Osteocyte (in vitro differentiated cells): ENCODE results near the gene PNCK. TPM values are rescaled to one million over a fixed set of nuclear protein-coding genes. Genes with fewer than 3 reads are reported as not detected.

Experiments used
- DNase-seq: peaks from one replicate; pipeline ENCODE4 v3.0.0; 2021; ENCODE audit warnings: mixed read lengths; ENCODE audit not compliant: unreplicated experiment; ENCODE audit errors: extremely low spot score
- H3K27ac Mint-ChIP-seq: one replicate; pipeline ENCODE4 v1.8.0; 2021; ENCODE audit warnings: mild to moderate bottlenecking, mixed read lengths; ENCODE audit not compliant: unreplicated experiment
- H3K27me3 Mint-ChIP-seq: one replicate; pipeline ENCODE4 v1.8.0; 2021; ENCODE audit warnings: mixed read lengths; ENCODE audit not compliant: unreplicated experiment
- H3K36me3 Mint-ChIP-seq: one replicate; pipeline ENCODE4 v1.8.0; 2021; ENCODE audit warnings: mixed read lengths; ENCODE audit not compliant: unreplicated experiment
- H3K4me1 Mint-ChIP-seq: one replicate; pipeline ENCODE4 v1.8.0; 2021; ENCODE audit warnings: mixed read lengths; ENCODE audit not compliant: unreplicated experiment
- H3K4me3 Mint-ChIP-seq: one replicate; pipeline ENCODE4 v1.8.0; 2021; ENCODE audit warnings: mild to moderate bottlenecking, moderate library complexity, mixed read lengths; ENCODE audit not compliant: unreplicated experiment
- H3K9me3 Mint-ChIP-seq: one replicate; pipeline ENCODE4 v1.8.0; 2021; ENCODE audit warnings: mixed read lengths; ENCODE audit not compliant: unreplicated experiment
- total RNA-seq: library from RNA; stranded (reverse); gene quantifications from 2 replicates; pipeline ENCODE4 v1.2.1, GENCODE V29; 2021
- TF ChIP-seq, protein P1 (sequence below): fragments of 200-600 bp; sonication (generic); IDR thresholded peaks from 2 replicates; pipeline ENCODE4 v1.5.0; 2021; ENCODE audit warnings: antibody characterized with exemption, mild to moderate bottlenecking, moderate library complexity

The PNCK gene
- total RNA-seq, 1 donor from 2014 or later, result 3.6 TPM

DNA sequence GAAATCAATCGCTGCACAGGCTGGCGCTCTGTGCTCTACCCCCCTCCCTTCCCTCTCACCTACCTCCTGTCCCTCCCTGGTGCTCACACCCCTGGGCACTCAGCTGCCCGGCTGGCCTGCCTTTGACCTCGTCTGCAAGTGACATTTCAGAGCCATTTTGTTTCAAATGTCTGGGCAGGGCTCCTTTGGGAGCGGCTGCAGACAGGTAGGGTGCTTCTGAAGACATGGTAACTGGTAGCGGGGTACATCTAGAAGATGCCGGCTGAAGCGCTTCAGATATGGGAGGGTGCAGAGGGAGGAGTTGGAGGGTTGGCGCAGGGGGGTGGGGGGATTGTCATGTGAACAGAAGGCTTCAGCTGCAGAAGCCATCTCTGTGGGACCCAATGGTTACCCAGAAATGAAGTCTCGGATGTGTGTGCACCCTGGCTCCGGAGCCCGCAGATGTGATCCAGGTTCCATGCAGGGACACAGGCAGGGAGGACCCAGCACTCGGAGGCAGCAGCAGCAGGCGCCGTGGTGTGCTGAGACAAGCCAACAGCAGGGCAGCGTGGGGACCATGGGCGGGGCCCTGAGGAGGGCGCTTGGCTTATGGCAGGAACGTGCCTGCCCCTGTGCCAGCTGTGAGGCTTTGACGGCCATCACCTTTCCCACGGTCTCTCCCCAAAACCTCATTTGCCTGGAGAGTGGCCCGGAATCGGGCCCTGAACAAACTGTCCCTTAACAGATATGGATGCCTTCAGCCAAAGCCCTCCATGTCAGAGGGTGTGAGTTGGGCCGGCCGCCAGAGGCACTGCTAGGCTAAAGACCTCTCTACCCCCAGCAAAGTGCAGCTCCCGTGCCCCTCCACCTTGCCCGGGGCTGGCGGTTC lies 34.2 kb downstream of the PNCK start:
- TF ChIP-seq, protein P1, sequence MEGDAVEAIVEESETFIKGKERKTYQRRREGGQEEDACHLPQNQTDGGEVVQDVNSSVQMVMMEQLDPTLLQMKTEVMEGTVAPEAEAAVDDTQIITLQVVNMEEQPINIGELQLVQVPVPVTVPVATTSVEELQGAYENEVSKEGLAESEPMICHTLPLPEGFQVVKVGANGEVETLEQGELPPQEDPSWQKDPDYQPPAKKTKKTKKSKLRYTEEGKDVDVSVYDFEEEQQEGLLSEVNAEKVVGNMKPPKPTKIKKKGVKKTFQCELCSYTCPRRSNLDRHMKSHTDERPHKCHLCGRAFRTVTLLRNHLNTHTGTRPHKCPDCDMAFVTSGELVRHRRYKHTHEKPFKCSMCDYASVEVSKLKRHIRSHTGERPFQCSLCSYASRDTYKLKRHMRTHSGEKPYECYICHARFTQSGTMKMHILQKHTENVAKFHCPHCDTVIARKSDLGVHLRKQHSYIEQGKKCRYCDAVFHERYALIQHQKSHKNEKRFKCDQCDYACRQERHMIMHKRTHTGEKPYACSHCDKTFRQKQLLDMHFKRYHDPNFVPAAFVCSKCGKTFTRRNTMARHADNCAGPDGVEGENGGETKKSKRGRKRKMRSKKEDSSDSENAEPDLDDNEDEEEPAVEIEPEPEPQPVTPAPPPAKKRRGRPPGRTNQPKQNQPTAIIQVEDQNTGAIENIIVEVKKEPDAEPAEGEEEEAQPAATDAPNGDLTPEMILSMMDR, result no peak
- Mint-ChIP-seq H3K27me3 (peaks cover 11% of the 10 kb centered on the region), H3K4me1 (peaks cover 8% of the 10 kb centered on the region), H3K36me3 (no peaks in the 10 kb centered on the region), H3K4me3 (no peak overlapping the region), H3K9me3 (no peaks in the 10 kb centered on the region), H3K27ac (no peak overlapping the region)
- no peak for DNase-seq

- H3K27ac Mint-ChIP-seq, result no peak overlapping the region
- DNase-seq, result no peak
- no peaks in the 10 kb centered on the region for H3K9me3 Mint-ChIP-seq
- TF ChIP-seq, protein P1, result no peak
- H3K4me1 Mint-ChIP-seq, result peaks cover 6% of the 10 kb centered on the region
- no peak overlapping the region for H3K4me3 Mint-ChIP-seq
- H3K27me3 Mint-ChIP-seq, result peaks cover 11% of the 10 kb centered on the region
- H3K36me3 Mint-ChIP-seq, result no peaks in the 10 kb centered on the region
Measured at GRCh38 chrX:153638436-153639176, 35.0 kb downstream of the PNCK start.

- Mint-ChIP-seq H3K9me3 (no peaks in the 10 kb centered on the region), H3K4me1 (peaks cover 4% of the 10 kb centered on the region), H3K27me3 (peaks cover 10% of the 10 kb centered on the region), H3K36me3 (no peaks in the 10 kb centered on the region), H3K4me3 (no peak overlapping the region), H3K27ac (no peak overlapping the region)
- TF ChIP-seq, protein P1, result no peak
- DNase-seq, result no peak
Measured at GRCh38 chrX:153638041-153638371, 35.6 kb downstream of the PNCK start.

DNA sequence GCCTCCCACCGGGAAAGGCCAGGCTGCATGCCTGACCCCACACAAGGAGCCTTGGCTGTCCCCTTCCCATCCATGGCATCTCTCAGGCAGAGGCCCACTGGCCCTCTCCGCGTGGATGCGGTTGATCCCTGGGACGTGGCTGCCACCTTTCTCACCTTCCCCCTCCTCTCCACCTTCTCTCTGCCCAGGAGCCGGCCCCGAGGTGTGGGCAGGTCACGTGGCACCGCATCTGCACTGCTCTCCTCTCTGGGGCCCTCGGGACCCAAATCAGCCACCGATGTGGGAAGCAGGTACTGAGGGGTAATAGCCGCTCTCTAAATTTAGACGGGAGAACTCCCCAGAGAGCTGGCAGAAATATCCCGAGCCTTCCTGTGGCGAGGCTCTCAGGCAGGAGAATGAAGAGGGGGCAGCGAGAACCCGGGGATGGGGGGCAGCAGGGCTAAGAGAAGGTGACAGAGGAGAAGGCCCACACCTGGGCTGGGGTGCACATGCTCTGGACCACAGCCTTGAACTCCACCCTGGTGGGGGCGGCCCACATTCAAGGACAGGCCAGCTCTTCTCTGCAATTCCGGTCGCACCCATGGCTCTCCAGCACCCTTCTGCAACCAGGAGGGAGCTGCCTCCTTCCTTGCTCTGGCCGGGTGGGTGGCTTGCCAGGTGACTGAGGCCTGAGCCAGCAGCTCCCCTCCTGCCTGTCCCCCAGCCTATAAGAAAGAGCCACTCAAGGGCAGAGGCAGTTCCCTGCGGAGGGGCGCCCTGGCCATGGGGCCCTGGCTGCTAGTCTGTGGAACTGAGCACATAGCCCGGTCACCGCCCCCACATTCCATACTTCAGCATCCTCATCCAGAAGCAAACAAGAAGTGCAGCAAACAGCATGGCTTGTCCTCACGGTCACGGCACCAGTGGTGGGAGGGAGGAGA lies 36.2 kb downstream of the PNCK start:
- Mint-ChIP-seq H3K9me3 (no peaks in the 10 kb centered on the region), H3K27me3 (peaks cover 6% of the 10 kb centered on the region), H3K36me3 (no peaks in the 10 kb centered on the region), H3K4me3 (no peak overlapping the region), H3K27ac (no peak overlapping the region), H3K4me1 (no peaks in the 10 kb centered on the region)
- TF ChIP-seq, protein P1, result no peak
- no peak for DNase-seq
